HepG2 (cell line): ENCODE measurements around the gene NRP1. TPM values are rescaled to one million over a fixed set of nuclear protein-coding genes. Genes with fewer than 3 reads are reported as not detected.

Experiments used
- AGO1 ChIP-seq: fragments of 200-400 bp; formaldehyde crosslinking; IDR thresholded peaks from 2 replicates; pipeline ENCODE4 v1.6.1; 2017; ENCODE audit warnings: mild to moderate bottlenecking, low read depth, low read length, moderate library complexity; ENCODE audit not compliant: poor library complexity, severe bottlenecking
- ELF1 ChIP-seq: sonication (generic); formaldehyde crosslinking; IDR thresholded peaks from 2 replicates; pipeline ENCODE4 v1.4.0; 2020; ENCODE audit warnings: missing genetic modification reagents
- ELF3 ChIP-seq: IDR thresholded peaks from 2 replicates; pipeline ENCODE4 v1.6.1; 2016; ENCODE audit warnings: missing genetic modification reagents, missing compliant biosample characterization
- HNF4A ChIP-seq: sonication (generic); formaldehyde crosslinking; IDR thresholded peaks from 2 replicates; pipeline ENCODE4 v1.4.0; 2020; ENCODE audit warnings: missing genetic modification reagents
- HOXD1 ChIP-seq: sonication (generic); formaldehyde crosslinking; IDR thresholded peaks from 2 replicates; pipeline ENCODE4 v1.5.0; 2020; ENCODE audit warnings: missing genetic modification reagents
- MTF2 ChIP-seq: sonication (generic); formaldehyde crosslinking; IDR thresholded peaks from 2 replicates; pipeline ENCODE4 v1.5.0; 2020; ENCODE audit warnings: missing genetic modification reagents, borderline replicate concordance
- SPEN ChIP-seq: sonication (generic); formaldehyde crosslinking; IDR thresholded peaks from 2 replicates; pipeline ENCODE4 v1.5.1; 2020; ENCODE audit warnings: low read depth, mild to moderate bottlenecking, missing genetic modification reagents
- STAG1 ChIP-seq: sonication (generic); formaldehyde crosslinking; IDR thresholded peaks from 2 replicates; pipeline ENCODE4 v1.4.0; 2020; ENCODE audit warnings: missing genetic modification reagents
- ZMYM4 ChIP-seq: sonication (generic); formaldehyde crosslinking; IDR thresholded peaks from 2 replicates; pipeline ENCODE4 v1.8.1; 2023; ENCODE audit warnings: mild to moderate bottlenecking, missing genetic modification reagents
- ZNF331 ChIP-seq: sonication (generic); formaldehyde crosslinking; IDR thresholded peaks from 2 replicates; pipeline ENCODE4 v1.4.0; 2020; ENCODE audit warnings: missing genetic modification reagents
- ZNF607 ChIP-seq: sonication (generic); formaldehyde crosslinking; IDR thresholded peaks from 2 replicates; pipeline ENCODE4 v1.5.1; 2020; ENCODE audit warnings: missing genetic modification reagents, mild to moderate bottlenecking, borderline replicate concordance
- ZNF777 ChIP-seq: sonication (generic); formaldehyde crosslinking; IDR thresholded peaks from 2 replicates; pipeline ENCODE4 v1.4.0; 2020; ENCODE audit warnings: missing genetic modification reagents
- ZNF788 ChIP-seq: sonication (generic); formaldehyde crosslinking; IDR thresholded peaks from 2 replicates; pipeline ENCODE4 v1.5.0; 2020; ENCODE audit warnings: mild to moderate bottlenecking, missing genetic modification reagents, borderline replicate concordance
- polyA plus RNA-seq, 8 experiments: library from polyadenylated mRNA; depleted of rRNA in 3 of 8; stranded (reverse) in 7 of 8; unstranded in 1 of 8; fragments of >200 nt; fragmentation: Illumina TruSeq in 4 of 8; extraction: Trizol in 4 of 8; gene quantifications; 2 replicates each; pipeline versions ENCODE4 v1.2.1 to v1.2.3, GENCODE V29; 2011 to 2016; ENCODE audit warnings: low read depth in 4 of 8, missing spikeins in 1 of 8, mixed read lengths in 1 of 8; ENCODE audit not compliant: insufficient read depth in 1 of 8
- total RNA-seq, 5 experiments: library from RNA; depleted of rRNA; stranded (reverse); fragments of >200 nt; fragmentation: Illumina TruSeq; extraction: Trizol; gene quantifications; 2 replicates each; pipeline ENCODE4 v1.2.3, GENCODE V29; 2016; ENCODE audit warnings: low read depth in 1 of 5
- TF ChIP-seq, protein P1 (sequence below): sonication (generic); formaldehyde crosslinking; IDR thresholded peaks from 2 replicates; pipeline ENCODE4 v1.4.0; 2020; ENCODE audit warnings: missing genetic modification reagents, borderline replicate concordance
- TF ChIP-seq, protein P2 (sequence below): sonication (generic); formaldehyde crosslinking; IDR thresholded peaks from 2 replicates; pipeline ENCODE4 v1.4.0; 2020; ENCODE audit warnings: missing genetic modification reagents
- TF ChIP-seq, protein P3 (sequence below): sonication (generic); formaldehyde crosslinking; conservative IDR thresholded peaks from 2 replicates; pipeline ENCODE4 v1.4.0; 2020; ENCODE audit warnings: mild to moderate bottlenecking, missing genetic modification reagents, moderate library complexity
- TF ChIP-seq, protein P4 (sequence below): sonication (generic); formaldehyde crosslinking; conservative IDR thresholded peaks from 2 replicates; pipeline ENCODE4 v1.4.0; 2020; ENCODE audit warnings: missing genetic modification reagents

NRP1 gene
- total and polyA plus RNA-seq, 2 of the 13 experiments (the other 11 are each of a cell fraction or from before 2014, with no cell fraction given): 5.3 to 5.8 TPM

DNA sequence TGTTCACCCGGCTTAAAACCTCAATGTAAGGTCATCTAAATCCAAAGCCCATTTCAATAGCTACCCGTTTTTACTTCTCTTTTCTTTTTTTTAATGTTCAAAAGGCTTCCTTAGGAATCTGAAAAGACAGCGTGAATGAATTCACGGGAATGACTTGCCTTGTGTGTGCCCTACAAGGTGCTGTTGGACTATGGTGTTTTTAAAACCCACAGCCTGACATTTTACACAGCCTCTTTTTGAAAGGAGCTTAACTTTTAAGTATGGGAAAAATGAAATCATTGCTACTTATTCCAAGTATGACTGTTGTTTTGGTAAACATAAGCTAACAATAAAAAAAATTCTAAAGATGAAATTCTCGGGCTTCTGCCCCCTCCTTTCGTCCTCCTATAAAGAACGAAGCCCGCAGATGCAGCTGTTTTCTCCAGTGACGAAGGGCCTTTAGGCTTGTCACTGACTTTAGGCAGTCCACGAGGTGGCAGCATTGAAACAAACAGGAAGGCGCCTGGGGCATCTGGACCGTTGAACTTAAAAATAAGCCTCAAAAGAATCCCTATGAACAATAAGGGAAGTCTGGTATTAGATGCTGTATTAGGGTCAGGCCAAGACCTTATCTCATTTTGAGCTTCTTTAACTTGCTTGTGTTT, 141.3 kb downstream of the NRP1 start (continued):
- TF ChIP-seq HNF4A: peak; percentile 26; the same call in 1 of the 2 replicates
- TF ChIP-seq, protein P1, sequence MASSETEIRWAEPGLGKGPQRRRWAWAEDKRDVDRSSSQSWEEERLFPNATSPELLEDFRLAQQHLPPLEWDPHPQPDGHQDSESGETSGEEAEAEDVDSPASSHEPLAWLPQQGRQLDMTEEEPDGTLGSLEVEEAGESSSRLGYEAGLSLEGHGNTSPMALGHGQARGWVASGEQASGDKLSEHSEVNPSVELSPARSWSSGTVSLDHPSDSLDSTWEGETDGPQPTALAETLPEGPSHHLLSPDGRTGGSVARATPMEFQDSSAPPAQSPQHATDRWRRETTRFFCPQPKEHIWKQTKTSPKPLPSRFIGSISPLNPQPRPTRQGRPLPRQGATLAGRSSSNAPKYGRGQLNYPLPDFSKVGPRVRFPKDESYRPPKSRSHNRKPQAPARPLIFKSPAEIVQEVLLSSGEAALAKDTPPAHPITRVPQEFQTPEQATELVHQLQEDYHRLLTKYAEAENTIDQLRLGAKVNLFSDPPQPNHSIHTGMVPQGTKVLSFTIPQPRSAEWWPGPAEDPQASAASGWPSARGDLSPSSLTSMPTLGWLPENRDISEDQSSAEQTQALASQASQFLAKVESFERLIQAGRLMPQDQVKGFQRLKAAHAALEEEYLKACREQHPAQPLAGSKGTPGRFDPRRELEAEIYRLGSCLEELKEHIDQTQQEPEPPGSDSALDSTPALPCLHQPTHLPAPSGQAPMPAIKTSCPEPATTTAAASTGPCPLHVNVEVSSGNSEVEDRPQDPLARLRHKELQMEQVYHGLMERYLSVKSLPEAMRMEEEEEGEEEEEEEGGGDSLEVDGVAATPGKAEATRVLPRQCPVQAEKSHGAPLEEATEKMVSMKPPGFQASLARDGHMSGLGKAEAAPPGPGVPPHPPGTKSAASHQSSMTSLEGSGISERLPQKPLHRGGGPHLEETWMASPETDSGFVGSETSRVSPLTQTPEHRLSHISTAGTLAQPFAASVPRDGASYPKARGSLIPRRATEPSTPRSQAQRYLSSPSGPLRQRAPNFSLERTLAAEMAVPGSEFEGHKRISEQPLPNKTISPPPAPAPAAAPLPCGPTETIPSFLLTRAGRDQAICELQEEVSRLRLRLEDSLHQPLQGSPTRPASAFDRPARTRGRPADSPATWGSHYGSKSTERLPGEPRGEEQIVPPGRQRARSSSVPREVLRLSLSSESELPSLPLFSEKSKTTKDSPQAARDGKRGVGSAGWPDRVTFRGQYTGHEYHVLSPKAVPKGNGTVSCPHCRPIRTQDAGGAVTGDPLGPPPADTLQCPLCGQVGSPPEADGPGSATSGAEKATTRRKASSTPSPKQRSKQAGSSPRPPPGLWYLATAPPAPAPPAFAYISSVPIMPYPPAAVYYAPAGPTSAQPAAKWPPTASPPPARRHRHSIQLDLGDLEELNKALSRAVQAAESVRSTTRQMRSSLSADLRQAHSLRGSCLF (CRISPR knock-in tag): no peak
- TF ChIP-seq, protein P2, sequence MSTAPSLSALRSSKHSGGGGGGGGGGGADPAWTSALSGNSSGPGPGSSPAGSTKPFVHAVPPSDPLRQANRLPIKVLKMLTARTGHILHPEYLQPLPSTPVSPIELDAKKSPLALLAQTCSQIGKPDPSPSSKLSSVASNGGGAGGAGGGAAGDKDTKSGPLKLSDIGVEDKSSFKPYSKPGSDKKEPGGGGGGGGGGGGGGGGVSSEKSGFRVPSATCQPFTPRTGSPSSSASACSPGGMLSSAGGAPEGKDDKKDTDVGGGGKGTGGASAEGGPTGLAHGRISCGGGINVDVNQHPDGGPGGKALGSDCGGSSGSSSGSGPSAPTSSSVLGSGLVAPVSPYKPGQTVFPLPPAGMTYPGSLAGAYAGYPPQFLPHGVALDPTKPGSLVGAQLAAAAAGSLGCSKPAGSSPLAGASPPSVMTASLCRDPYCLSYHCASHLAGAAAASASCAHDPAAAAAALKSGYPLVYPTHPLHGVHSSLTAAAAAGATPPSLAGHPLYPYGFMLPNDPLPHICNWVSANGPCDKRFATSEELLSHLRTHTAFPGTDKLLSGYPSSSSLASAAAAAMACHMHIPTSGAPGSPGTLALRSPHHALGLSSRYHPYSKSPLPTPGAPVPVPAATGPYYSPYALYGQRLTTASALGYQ (CRISPR knock-in tag): 0 out of 2 replicates have a peak, but pooled peaks have one; percentile 43
- TF ChIP-seq ELF1: no peak
- TF ChIP-seq ZNF777 (CRISPR knock-in tag): no peak
- TF ChIP-seq STAG1 (CRISPR knock-in tag): peak; percentile 92
- TF ChIP-seq AGO1: no peak
- TF ChIP-seq HOXD1: no peak
- 0 out of 2 replicates have a peak, but pooled peaks have one; percentile 28 for TF ChIP-seq ZNF331 (CRISPR knock-in tag)
- TF ChIP-seq ELF3 (CRISPR knock-in tag): 0 out of 2 replicates have a peak, but pooled peaks have one; percentile 16
- TF ChIP-seq ZNF788 (CRISPR knock-in tag): no peak
- TF ChIP-seq, protein P3, sequence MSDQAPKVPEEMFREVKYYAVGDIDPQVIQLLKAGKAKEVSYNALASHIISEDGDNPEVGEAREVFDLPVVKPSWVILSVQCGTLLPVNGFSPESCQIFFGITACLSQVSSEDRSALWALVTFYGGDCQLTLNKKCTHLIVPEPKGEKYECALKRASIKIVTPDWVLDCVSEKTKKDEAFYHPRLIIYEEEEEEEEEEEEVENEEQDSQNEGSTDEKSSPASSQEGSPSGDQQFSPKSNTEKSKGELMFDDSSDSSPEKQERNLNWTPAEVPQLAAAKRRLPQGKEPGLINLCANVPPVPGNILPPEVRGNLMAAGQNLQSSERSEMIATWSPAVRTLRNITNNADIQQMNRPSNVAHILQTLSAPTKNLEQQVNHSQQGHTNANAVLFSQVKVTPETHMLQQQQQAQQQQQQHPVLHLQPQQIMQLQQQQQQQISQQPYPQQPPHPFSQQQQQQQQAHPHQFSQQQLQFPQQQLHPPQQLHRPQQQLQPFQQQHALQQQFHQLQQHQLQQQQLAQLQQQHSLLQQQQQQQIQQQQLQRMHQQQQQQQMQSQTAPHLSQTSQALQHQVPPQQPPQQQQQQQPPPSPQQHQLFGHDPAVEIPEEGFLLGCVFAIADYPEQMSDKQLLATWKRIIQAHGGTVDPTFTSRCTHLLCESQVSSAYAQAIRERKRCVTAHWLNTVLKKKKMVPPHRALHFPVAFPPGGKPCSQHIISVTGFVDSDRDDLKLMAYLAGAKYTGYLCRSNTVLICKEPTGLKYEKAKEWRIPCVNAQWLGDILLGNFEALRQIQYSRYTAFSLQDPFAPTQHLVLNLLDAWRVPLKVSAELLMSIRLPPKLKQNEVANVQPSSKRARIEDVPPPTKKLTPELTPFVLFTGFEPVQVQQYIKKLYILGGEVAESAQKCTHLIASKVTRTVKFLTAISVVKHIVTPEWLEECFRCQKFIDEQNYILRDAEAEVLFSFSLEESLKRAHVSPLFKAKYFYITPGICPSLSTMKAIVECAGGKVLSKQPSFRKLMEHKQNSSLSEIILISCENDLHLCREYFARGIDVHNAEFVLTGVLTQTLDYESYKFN (CRISPR knock-in tag): no peak
- no peak for TF ChIP-seq SPEN (CRISPR knock-in tag)
- TF ChIP-seq, protein P4, sequence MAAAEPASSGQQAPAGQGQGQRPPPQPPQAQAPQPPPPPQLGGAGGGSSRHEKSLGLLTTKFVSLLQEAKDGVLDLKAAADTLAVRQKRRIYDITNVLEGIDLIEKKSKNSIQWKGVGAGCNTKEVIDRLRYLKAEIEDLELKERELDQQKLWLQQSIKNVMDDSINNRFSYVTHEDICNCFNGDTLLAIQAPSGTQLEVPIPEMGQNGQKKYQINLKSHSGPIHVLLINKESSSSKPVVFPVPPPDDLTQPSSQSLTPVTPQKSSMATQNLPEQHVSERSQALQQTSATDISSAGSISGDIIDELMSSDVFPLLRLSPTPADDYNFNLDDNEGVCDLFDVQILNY (CRISPR knock-in tag): no peak
- TF ChIP-seq ZMYM4 (CRISPR knock-in tag): peak; percentile 59; the same call in 1 of the 2 replicates
- TF ChIP-seq MTF2: no peak
- TF ChIP-seq ZNF607 (CRISPR knock-in tag): no peak
